GM13977 (cell line): ENCODE data around the gene PKNOX2.

ENCODE experiments used
- DNase-seq: peaks from one replicate; pipeline ENCODE4 v3.0.0; 2012; ENCODE audit warnings: low spot score
- CTCF ChIP-seq: IDR thresholded peaks from 2 replicates; pipeline ENCODE4 v1.5.1; 2012; ENCODE audit warnings: mild to moderate bottlenecking, control low read depth; ENCODE audit not compliant: insufficient read depth; ENCODE audit errors: extremely low read depth, missing control alignments
- in situ Hi-C: fragments of 300-500 bp; cut with MboI; formaldehyde crosslinking; loops from one replicate; pipeline ENCODE4 v1.12.0; 2022; ENCODE audit warnings: low sequenced_read_pairs, low pct_unique_long_range_greater_than_20kb, mixed read lengths, inconsistent platforms; ENCODE audit not compliant: unreplicated experiment

The PKNOX2 gene

DNA sequence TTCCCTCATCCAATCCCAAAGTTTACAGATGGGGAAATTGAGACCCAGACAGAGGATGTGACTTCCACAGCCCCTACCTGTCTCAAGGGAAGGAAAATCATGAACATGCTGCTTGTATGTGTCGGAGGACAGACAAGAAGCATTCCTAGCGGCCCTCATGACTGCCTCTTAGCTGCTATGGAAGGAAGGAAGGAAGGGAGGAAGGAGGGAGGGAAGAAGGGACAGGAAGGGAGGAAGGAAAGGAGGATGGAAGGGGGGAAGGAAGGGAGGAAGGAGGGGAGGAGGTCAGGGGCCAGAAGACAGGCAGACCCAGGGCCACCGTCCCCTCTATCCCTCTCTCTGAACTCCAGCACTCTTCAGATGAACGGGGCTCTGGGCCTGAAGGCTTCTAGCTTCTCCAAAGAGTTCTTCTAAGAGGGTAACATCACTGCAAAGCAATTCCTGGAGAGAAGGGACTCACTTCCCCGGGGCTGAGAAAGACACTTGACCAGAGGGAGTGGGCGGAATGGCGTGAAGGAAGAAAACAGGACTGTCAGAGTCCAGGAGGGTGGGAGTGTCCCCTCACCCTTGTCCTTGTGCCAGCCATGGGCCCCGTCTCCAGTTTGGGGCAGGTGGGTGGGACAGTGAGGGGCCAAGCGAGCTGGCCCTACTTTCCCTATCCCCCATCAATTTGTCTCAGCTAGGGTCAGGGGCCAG is 182.2 kb downstream of the PKNOX2 start:
- DNase-seq: no peak
- TF ChIP-seq CTCF: no peak
- in situ Hi-C loops: loop anchor here (10.0 to 25.0 kb wide), 2 partner anchors 182 to 384 kb away; partner anchors contain the start of genes CCDC15 and PKNOX2

DNA sequence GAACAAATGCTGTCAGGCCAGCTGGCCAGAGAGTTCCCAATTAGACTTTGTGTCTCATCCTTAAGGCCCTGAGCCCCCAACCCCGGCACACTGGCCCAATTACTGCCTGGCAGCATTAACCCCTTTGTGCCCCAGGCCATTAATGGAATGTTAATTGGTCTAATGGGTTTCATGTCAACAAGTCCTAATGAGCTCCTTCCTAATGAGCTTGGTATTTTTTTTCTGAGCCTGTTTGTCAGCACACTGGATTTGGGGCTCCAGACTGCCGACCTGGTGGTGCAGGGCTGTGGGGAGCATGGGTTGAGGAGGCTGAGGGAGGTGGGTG is 182.7 kb downstream of the PKNOX2 start:
- in situ Hi-C loops: loop anchor here (10.0 to 25.0 kb wide), 2 partner anchors 182 to 385 kb away; partner anchors contain the start of genes CCDC15 and PKNOX2
- no peak for TF ChIP-seq CTCF
- no peak for DNase-seq

DNA sequence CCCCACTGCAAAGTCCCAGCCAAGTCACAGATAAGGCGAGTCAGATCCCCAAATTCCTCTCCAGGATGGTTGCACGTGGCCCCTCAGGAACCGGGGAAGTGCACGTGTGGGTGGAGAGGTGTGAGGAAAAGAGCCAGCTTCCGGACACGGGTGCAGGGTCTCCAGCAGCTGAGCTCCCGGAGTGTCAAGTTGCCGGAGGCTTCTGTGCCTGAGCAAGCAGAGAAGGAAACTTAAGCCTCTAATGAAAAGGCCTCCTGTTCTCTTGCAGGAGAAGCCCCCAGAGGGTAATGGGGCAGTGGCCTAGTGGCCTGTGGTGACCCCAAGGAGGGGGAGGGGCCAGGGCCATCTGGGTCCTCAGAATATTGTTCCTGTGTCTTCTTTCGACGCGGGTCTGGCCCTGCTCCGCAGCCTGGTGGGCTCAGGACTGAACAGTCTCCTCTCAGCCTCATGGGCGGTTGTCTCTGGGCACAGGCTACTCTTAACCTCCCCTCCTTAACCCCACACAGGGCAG is 183.6 kb downstream of the PKNOX2 start:
- no peak for TF ChIP-seq CTCF
- DNase-seq: no peak
- in situ Hi-C loops: loop anchor here (10.0 to 25.0 kb wide), 2 partner anchors 183 to 386 kb away; partner anchors contain the start of genes CCDC15 and PKNOX2

DNA sequence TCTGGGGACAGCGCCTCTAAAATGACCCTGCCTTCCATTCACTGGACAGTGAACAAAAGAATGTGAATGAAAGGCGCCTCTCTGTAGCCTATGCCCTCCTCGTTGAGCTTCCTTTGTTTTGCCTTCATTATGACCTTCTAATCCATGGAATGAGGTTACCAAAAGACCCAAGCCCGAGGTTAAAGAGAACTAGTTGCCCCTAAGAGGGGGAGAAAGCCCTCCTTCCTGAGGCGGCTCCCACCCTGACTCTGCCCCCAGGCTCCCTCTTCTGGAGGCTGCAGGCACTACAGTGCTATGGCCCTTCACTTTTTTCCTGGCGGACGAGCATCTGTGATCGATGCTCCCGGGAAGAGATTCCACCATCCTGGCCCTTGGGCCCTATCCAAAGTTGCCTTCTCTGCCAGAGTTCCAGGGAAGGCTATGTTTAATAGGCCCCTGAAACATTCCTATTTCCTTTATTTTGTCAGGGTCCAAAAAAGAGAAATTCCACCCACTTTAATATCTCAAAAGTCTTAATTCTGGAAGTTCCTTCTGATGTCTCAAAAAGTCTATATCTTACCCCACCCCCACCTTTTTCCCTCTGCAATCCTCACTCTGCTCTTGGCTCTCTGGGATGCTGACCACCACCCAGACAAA is 184.2 kb downstream of the PKNOX2 start:
- DNase-seq: peak; percentile 78
- TF ChIP-seq CTCF: peak; percentile 83
- in situ Hi-C loops: loop anchor here (10.0 to 25.0 kb wide), 2 partner anchors 184 to 386 kb away; partner anchors contain the start of genes CCDC15 and PKNOX2

DNA sequence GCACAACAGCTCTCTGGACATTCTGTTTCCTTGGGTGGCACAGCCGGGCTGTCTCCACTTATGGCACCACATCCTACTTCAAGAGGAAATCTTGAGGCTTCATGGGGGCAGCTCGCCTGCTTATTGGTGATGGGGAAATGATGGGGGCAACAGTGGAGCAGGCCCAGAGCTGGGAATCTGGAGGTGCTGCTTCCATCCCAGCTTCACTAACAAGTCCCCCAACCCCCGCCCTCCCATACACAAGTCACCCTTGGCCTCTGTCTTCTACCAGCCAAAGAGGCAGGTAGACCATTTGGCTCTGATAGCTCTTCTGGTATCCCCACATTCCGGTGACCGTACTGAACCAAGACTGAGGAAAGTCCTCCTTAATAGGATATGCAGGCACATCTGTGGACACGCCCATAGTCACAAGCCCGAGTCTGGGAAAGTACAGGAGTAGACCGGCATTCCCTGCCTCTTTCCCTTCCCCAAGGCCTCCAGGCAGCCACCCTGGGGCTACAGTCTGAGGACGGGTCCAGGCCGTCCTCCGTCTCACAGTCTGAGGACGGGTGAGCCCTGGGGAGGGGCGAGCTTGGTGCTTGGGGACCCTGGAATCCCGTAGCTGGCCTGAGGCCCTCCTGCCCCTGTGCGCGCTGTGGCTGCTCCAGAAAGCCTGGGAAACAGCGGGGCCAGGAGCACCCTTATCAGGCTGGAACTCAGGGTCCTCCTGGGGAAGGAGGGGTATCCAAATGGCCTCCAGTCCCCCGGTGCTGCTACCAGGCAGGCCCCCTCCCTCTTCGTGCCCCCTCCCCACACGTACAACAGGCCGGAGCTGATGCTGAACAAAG is 185.9 kb downstream of the PKNOX2 start:
- DNase-seq: no peak
- no peak for TF ChIP-seq CTCF
- in situ Hi-C loops: no loop called here
